ENCODE data around the gene DMD. TPM values are rescaled to one million over a fixed set of nuclear protein-coding genes. Genes with fewer than 3 reads are reported as not detected.

DMD gene
- total RNA-seq, 1 experiment from 2014 or later: 25.3 TPM

DNA sequence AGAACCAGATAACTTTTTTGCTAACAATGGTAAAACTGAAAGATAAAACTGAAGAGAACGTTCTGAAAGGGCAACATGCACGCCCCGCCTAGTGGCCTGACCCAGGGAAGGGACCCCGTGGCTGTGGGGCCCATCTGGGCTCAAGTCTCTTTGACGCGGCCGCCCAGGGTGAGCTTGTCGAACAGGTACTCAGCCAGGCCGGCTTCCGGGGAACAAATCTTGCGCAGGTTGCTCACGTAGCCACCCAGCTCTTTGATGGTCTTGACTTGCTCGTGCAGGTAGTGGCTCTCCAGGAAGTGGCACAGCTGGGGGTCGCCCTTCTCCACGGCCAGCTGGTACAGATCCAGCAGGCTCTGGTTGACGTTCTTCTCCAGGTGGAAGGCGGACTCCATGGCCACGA is 2140.1 kb downstream of the DMD start:
- no peak overlapping the region for H3K4me3 ChIP-seq
- H3K9me2 ChIP-seq (ENCODE audit: insufficient read depth): no peaks in the 10 kb centered on the region
- no peak overlapping the region for H2AFZ ChIP-seq
- H3K36me3 ChIP-seq (ENCODE audit: low read depth): no peaks in the 10 kb centered on the region
- H3K4me1 ChIP-seq (replicated peaks; ENCODE audit: insufficient read depth): no peaks in the 10 kb centered on the region
- no peak for DNase-seq
- no peaks in the 10 kb centered on the region for H3K9me3 ChIP-seq (ENCODE audit: insufficient read depth, low read depth)
- H3K27ac ChIP-seq: no peak overlapping the region
- ChIA-PET POLR2A (ENCODE audit: unreplicated experiment) (no interaction called here), CTCF (no interaction called here)
- no peak for TF ChIP-seq EZH2 (IDR thresholded peaks at IDR 0.05; ENCODE audit: low read depth)
- TF ChIP-seq, protein P1, sequence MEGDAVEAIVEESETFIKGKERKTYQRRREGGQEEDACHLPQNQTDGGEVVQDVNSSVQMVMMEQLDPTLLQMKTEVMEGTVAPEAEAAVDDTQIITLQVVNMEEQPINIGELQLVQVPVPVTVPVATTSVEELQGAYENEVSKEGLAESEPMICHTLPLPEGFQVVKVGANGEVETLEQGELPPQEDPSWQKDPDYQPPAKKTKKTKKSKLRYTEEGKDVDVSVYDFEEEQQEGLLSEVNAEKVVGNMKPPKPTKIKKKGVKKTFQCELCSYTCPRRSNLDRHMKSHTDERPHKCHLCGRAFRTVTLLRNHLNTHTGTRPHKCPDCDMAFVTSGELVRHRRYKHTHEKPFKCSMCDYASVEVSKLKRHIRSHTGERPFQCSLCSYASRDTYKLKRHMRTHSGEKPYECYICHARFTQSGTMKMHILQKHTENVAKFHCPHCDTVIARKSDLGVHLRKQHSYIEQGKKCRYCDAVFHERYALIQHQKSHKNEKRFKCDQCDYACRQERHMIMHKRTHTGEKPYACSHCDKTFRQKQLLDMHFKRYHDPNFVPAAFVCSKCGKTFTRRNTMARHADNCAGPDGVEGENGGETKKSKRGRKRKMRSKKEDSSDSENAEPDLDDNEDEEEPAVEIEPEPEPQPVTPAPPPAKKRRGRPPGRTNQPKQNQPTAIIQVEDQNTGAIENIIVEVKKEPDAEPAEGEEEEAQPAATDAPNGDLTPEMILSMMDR (conservative IDR thresholded peaks at IDR 0.05): no peak
- no peaks in the 10 kb centered on the region for H3F3A ChIP-seq (ENCODE audit: insufficient read depth, low read depth)
- H3K4me2 ChIP-seq: no peak overlapping the region
- no peaks in the 10 kb centered on the region for H4K20me1 ChIP-seq (ENCODE audit: insufficient read depth)
- H3K27me3 ChIP-seq (ENCODE audit: insufficient read depth, low read depth): no peaks in the 10 kb centered on the region
- intact Hi-C loops (cut with micrococcal nuclease; ENCODE audit: unreplicated experiment): no loop called here
- BruUV-seq (replicated peaks): no TSS peak
- H3K79me2 ChIP-seq (ENCODE audit: low read depth): no peaks in the 10 kb centered on the region

DNA sequence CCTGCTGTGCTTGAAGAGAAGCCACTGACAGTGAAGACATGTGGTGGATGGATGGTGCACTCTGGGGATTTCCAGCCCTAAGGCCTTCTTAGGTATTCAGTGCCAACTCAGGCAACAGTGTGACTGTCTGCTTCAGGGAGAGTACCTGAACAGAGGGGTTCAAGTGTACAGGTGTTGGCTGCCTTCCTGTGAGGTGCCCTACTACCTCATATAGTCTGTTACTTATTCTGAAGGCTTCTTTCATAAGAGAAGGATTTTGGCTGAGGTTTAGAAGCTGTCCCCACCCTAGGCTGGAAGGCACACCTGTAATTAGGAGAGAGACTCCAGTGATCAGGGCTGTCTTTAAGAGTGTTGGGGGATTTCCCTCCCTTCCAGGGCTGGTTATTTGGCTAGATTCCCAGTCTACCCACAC is 2141.3 kb downstream of the DMD start:
- no peaks in the 10 kb centered on the region for H3K36me3 ChIP-seq (ENCODE audit: low read depth)
- H2AFZ ChIP-seq: no peak overlapping the region
- DNase-seq: no peak
- intact Hi-C loops (cut with micrococcal nuclease; ENCODE audit: unreplicated experiment): no loop called here
- H3K4me3 ChIP-seq: no peak overlapping the region
- no peaks in the 10 kb centered on the region for H3K9me3 ChIP-seq (ENCODE audit: insufficient read depth, low read depth)
- TF ChIP-seq, protein P1 (conservative IDR thresholded peaks at IDR 0.05): no peak
- no peak for TF ChIP-seq EZH2 (IDR thresholded peaks at IDR 0.05; ENCODE audit: low read depth)
- H4K20me1 ChIP-seq (ENCODE audit: insufficient read depth): no peaks in the 10 kb centered on the region
- no peaks in the 10 kb centered on the region for H3K9me2 ChIP-seq (ENCODE audit: insufficient read depth)
- no TSS peak for BruUV-seq (replicated peaks)
- H3F3A ChIP-seq (ENCODE audit: insufficient read depth, low read depth): no peaks in the 10 kb centered on the region
- H3K27ac ChIP-seq: no peak overlapping the region
- no peaks in the 10 kb centered on the region for H3K4me1 ChIP-seq (replicated peaks; ENCODE audit: insufficient read depth)
- H3K27me3 ChIP-seq (ENCODE audit: insufficient read depth, low read depth): no peaks in the 10 kb centered on the region
- H3K79me2 ChIP-seq (ENCODE audit: low read depth): no peaks in the 10 kb centered on the region
- ChIA-PET POLR2A (ENCODE audit: unreplicated experiment) (no interaction called here), CTCF (no interaction called here)
- H3K4me2 ChIP-seq: no peak overlapping the region

Small RNA genes lying within 50 kb of the gene (microRNA-seq; reads per million reads assigned to microRNA genes)
- gene MIR3915 (ENCODE audit: borderline number of aligned reads, borderline replicate concordance) (not detected), gene MIR548F5 (ENCODE audit: borderline number of aligned reads, borderline replicate concordance) (not detected)
